Suppressor macrophage (primary cell): ENCODE data around the gene ACVR2B.
A peak's percentile ranks its signal among the peaks of the same experiment; 100 is the strongest.

Source experiments
- DNase-seq, 4 experiments: peaks; one replicate each; pipeline ENCODE4 v3.0.0-alpha.2; 2020 to 2022

The ACVR2B gene

GRCh38 chr3:38458796-38459498, 5.3 kb downstream of the ACVR2B start:
- DNase-seq, result no peak

GRCh38 chr3:38459499-38460048, 5.9 kb downstream of the ACVR2B start:
- DNase-seq, result no peak

DNA sequence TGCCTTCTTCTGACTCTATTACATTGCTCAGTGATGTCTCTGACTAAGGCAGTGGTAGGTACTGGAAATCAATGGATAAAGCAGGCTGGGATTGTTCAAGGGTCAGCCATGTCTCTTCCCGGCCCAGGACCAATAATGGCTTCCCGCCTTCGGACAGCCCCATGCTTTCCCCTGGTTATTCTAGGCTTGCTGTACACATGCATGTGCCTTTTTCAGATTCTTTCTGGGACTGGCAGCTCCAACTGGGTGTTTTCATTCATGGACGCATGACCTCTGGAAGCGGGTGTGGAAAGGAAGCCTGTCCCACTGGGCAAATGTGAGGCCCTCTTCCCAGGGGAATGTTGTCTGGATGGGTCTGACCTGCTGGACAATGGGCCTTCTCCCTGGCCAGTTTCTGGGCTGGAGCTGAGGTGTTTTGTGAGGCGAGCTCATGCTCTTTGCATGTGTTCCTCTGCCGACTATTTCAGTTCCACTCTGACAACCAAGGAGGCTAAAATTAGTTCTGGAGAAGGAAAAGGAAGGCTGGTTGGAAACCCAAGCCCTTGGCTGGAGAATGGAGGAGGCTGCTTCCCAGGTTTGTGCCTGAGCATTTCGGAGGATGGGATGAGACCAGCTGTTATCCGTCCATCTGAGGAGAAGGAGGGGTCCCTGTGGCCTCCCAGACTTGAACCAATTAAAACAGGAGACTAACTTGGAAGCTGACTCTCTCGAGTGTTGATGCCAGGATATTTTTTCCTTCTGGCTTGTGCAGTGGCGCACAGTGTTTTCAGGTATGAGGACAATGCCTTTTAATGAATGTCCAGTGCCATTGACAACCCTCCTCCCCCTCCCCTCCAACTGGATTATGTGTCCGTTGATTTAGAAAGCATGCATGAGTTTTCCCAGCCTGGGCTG, 6.9 kb downstream of the ACVR2B start:
- no peak for DNase-seq

GRCh38 chr3:38465588-38466154, 12.0 kb downstream of the ACVR2B start:
- DNase-seq, result no peak

- no peak for DNase-seq
Observed at GRCh38 chr3:38468765-38469164, 15.1 kb downstream of the ACVR2B start.

DNA sequence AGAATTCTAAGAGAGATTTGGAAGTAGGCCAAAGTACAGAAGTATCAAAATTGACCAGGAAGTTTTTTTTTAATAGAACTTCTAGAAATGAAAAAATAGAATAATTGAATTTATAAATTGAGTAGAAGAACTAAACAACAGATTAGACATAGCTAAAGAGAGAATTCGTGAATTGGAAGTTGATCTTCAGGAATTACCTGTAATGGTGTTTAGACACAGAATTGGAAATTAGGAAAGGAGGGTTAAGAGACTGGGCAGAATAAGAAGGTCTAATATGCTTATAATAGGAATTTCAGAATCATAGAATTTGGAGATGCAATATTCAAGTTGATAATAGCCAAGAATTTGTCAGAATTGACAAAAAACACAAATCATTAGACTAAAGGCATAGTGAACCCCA, 16.2 kb downstream of the ACVR2B start:
- no peak for DNase-seq

DNA sequence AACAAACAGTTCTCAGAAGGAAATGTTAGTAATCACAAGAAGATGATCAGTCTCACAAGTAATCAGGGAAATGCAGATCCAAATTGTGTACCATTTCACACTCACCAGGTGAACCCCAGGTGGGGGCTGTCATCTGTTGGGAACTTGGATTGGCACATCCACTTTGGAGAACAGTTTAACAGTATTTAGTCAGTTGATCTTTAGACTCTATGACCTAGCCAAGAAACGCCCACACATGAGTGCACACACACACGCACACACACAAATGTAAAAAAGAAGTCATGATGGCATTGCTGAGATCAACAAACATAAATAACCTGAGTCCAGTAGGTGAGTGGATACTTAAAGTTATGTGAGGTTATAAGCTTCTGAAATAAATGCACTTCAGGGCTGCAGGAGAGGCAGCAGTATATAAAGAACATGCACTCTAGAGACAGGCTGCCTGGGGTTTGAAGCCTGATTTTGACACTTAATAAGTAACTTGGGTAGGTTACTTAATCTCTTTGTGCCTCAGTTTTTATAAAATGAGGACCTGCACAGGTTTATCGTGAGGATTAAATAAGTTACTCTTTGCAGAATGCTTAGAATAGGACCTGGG, 17.7 kb downstream of the ACVR2B start:
- DNase-seq, result no peak

- no peak for DNase-seq
Observed at GRCh38 chr3:38472342-38472741, 18.7 kb downstream of the ACVR2B start.

GRCh38 chr3:38473229-38473628, 19.5 kb downstream of the ACVR2B start:
- no peak for DNase-seq

DNA sequence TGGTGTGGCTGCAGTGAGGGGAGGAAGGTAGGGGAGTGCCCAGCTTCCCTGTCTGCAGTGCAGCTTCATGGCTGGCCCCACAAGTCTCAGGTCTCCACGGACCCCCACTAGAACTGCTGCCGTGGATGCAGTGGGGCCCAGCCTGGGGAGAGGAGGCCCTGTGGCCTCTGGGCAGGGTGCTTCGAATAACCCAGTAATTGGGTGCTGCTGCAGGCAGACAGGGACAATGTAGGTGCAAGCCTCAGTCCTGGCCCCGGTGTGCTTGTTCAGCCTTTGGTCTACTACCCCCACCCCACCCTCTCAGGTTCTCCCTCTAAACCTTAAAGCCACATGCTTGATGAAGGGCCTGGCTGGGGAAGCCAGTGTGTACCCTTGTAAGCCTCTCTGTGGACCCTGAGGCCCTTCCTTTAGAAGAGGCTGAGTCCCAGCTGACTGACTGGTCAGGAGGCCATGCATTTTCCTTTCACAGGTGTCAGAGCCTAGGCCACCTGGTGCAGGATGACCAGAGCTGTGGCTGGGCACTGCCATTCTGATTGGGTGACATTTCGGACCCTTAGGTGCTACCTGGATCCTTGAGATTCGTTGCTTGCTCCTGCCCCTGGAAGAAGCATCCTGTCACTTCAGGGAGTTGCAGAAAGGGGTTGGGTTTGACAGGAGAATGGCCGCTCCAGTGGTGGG, 21.4 kb downstream of the ACVR2B start:
- no peak for DNase-seq

DNA sequence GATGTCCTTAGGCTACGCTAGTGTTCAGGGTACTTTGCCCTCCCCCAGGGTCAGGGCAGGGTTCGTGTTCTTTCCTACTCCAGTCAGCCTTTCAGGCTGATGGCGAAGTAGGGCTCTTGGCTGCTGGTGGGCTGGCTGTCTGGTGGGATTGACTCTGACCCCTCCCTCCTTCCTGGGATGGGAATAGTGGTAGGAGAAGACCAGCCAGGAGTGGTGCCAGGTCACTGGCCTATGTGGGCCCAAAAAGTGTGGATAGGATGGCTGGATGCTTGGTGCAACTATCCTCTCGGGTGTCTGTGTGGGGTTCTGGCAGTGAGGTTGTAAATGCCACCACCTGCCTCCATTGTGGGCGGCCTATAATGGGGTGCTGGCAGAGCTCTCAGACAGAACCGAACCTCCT, 22.0 kb downstream of the ACVR2B start:
- DNase-seq, result no peak

DNA sequence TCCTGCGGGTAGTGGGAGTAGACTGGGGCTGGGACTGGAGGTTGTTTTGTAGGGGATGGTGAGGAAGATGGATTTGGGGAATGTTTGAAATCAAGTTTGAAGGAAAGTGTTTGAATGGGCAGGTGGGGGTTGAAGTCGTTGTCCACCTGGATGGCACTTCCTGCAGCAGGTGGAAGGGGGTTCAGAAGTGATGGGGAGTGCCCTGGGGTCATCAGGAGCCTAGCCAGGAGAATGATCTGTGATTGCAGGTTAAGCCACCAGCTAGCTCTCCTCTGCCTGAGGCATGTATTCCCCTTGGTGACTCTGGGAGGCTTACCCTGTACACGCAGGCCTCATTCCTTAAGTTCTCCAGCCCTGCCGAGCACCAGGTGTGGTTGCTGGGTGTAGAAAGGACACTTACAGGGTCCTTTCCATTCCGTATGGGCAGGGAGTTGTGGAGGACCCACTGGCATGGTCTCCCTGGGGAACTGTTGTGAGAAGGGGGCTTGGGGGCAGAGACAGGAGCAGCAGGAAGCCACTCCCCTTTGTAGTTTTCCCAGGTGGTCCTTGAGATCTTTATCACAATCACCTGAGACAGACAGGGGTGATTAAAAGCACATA, 22.6 kb downstream of the ACVR2B start:
- DNase-seq, result no peak

GRCh38 chr3:38477057-38477820, 23.5 kb downstream of the ACVR2B start:
- no peak for DNase-seq

DNA sequence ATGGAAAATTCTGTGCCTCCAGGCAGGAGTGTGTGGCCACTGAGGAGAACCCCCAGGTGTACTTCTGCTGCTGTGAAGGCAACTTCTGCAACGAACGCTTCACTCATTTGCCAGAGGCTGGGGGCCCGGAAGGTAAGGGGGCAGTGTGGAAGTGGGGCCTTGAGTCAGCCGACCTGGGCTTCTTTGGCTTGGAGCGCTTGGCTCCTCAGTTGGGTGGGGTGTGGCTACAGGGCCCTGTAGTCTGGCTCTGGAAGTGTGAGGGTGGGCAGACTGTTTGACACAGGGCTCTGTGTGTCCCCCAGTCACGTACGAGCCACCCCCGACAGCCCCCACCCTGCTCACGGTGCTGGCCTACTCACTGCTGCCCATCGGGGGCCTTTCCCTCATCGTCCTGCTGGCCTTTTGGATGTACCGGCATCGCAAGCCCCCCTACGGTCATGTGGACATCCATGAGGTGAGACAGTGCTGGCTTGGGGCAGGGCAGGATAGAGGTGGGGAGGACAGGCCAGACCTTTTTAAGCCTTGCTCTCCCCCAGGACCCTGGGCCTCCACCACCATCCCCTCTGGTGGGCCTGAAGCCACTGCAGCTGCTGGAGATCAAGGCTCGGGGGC, 24.3 kb downstream of the ACVR2B start:
- DNase-seq, result no peak

GRCh38 chr3:38478901-38479300, 25.2 kb downstream of the ACVR2B start:
- DNase-seq, result no peak

GRCh38 chr3:38479431-38480092, 25.9 kb downstream of the ACVR2B start:
- DNase-seq, result peak; percentile 74 to 88 (median 80)

DNA sequence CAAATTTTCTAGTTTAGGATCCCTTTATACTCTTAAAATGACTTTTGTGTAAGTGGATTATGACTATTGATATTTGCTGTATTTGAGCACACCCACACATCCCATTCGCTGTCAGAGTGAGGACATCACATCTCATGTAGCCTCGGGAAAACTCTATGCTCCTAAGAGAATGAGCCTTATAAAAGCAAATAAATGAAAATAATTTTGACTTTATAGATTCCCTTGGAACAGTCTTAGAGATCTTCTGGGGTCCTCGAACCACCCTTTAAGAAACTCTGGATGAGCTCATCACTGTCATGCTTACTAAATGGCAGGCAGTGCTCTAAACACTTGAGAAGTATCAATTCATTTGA, 26.4 kb downstream of the ACVR2B start:
- DNase-seq, result no peak

GRCh38 chr3:38480930-38481329, 27.2 kb downstream of the ACVR2B start:
- DNase-seq, result no peak

GRCh38 chr3:38482951-38483350, 29.3 kb downstream of the ACVR2B start:
- DNase-seq, result no peak

DNA sequence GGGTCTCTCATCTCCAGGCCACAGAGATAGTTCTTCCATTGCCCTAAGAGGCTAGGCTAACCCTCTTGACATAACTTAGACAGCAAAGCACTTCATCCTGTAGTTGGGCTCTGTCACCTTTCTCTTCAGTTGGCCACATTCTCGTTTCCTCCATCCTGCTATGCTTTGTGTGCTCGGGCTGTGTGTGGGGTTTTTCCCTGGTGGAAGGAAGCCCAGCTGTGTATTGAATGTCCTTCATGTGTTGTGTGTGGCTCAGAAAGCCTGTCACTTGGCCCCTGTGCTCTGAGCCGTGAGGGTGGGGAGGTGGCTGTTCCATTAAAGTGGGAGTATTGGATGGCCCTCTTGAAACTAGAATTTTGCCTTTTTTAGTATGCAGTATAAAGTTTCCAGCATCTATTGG, 33.6 kb downstream of the ACVR2B start:
- DNase-seq, result no peak
